Measurements from ENCODE around the gene HDAC3.

- TF ChIP-seq, protein P1, sequence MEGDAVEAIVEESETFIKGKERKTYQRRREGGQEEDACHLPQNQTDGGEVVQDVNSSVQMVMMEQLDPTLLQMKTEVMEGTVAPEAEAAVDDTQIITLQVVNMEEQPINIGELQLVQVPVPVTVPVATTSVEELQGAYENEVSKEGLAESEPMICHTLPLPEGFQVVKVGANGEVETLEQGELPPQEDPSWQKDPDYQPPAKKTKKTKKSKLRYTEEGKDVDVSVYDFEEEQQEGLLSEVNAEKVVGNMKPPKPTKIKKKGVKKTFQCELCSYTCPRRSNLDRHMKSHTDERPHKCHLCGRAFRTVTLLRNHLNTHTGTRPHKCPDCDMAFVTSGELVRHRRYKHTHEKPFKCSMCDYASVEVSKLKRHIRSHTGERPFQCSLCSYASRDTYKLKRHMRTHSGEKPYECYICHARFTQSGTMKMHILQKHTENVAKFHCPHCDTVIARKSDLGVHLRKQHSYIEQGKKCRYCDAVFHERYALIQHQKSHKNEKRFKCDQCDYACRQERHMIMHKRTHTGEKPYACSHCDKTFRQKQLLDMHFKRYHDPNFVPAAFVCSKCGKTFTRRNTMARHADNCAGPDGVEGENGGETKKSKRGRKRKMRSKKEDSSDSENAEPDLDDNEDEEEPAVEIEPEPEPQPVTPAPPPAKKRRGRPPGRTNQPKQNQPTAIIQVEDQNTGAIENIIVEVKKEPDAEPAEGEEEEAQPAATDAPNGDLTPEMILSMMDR (IDR thresholded peaks at IDR 0.05 in 2 of 3, conservative IDR thresholded peaks at IDR 0.05 in 1 of 3; ENCODE audit: borderline replicate concordance in 1 of 3, insufficient read depth in 1 of 3, low read depth in 2 of 3, low read length in 2 of 3): no peak
- TF ChIP-seq POLR2A (IDR thresholded peaks at IDR 0.05; ENCODE audit: borderline replicate concordance, extremely low read depth, insufficient read depth, insufficient read length) (no peak), SP1 (IDR thresholded peaks at IDR 0.05; ENCODE audit: low read depth) (no peak)
These were observed 34.0 kb downstream of the HDAC3 start for GRCh38 chr5:141602606-141603005.
